ENCODE results near the gene SF1. TPM values are rescaled to one million over a fixed set of nuclear protein-coding genes. Genes with fewer than 3 reads are reported as not detected.
A peak's percentile ranks its signal among the peaks of the same experiment; 100 is the strongest.

SF1 gene
- total RNA-seq, 1 experiment from 2014 or later = 285 TPM

DNA sequence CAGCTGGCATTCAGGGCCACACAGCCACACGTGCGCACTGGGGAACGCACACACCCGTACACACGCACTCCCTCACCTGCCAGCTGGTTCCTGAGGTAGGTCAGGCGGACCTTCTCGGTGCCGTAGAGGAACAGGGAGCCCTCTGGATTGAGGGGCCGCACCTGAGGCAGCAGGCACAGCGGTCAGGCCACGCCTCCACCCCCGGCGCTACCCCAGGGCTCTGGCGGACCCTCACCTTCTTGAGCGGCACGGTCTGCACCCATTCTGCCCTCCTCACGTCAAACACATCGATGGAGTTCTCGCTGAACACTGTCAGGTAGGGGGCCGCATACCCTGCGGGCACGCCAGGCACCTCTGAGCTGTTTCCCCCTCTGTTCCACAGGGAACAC is 49.1 kb upstream of the SF1 start (continued):
- TF ChIP-seq, protein P1, sequence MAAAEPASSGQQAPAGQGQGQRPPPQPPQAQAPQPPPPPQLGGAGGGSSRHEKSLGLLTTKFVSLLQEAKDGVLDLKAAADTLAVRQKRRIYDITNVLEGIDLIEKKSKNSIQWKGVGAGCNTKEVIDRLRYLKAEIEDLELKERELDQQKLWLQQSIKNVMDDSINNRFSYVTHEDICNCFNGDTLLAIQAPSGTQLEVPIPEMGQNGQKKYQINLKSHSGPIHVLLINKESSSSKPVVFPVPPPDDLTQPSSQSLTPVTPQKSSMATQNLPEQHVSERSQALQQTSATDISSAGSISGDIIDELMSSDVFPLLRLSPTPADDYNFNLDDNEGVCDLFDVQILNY (CRISPR knock-in tag; IDR thresholded peaks at IDR 0.05) = no peak
- TF ChIP-seq FOXJ3 (CRISPR knock-in tag; IDR thresholded peaks at IDR 0.05; ENCODE audit: borderline replicate concordance) (no peak), NFATC4 (CRISPR knock-in tag; IDR thresholded peaks at IDR 0.05) (no peak), FOXK1 (CRISPR knock-in tag; IDR thresholded peaks at IDR 0.05) (no peak)

DNA sequence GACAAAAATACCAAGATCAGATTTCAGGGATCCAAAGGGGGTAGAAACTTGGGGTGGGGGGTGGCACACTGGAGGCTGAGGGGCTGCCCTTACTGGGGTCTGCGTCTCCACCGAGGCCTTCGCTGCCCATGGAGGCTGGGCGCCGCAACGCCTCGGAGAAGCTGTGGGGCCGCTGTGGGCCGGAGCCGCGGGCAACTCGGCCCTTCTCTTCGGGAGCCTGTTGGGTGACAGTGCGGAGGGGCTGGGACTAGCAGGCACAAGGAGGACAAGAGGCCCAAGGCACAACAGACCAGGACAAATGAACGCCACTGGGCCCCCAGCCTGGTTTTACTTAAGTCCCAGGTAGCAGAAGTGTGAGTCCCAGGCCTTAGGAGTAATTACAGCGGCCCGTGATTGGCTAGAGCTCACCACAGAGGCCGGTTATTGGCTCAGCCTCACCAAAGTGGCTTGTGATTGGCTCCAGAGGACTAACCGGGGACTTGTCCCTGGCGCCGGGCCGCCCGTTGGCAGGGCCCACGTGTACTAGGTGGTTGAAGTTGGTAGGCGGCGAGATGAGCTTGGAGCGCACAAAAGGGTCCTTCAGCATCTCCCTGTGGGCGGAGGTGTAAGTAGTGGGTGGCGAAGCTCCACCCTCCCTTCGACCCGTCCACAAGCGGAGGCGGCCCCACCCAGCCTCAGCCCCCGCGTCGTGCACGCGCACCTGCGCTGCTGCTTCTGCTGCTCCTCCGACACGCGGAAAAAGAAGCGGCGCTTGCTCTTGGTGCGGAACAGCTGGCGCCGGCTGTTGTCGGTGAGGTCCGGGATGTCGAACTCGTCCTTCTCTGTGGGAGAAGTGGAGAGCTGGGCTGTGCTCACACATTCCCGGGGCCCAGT is 48.5 kb upstream of the SF1 start:
- no peaks in the 10 kb centered on the region for H3K4me1 Mint-ChIP-seq
- DNase-seq (ENCODE audit: low spot score) (no peak), ATAC-seq (peak; percentile 94)
- no peak overlapping the region for H3K27ac Mint-ChIP-seq
- H3K27me3 Mint-ChIP-seq (ENCODE audit: low read depth) = no peaks in the 10 kb centered on the region
- H3K4me3 Mint-ChIP-seq = no peak overlapping the region
- TF ChIP-seq, protein P2, sequence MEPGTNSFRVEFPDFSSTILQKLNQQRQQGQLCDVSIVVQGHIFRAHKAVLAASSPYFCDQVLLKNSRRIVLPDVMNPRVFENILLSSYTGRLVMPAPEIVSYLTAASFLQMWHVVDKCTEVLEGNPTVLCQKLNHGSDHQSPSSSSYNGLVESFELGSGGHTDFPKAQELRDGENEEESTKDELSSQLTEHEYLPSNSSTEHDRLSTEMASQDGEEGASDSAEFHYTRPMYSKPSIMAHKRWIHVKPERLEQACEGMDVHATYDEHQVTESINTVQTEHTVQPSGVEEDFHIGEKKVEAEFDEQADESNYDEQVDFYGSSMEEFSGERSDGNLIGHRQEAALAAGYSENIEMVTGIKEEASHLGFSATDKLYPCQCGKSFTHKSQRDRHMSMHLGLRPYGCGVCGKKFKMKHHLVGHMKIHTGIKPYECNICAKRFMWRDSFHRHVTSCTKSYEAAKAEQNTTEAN (CRISPR knock-in tag; IDR thresholded peaks at IDR 0.05) = no peak
- TF ChIP-seq NFYB (CRISPR knock-in tag; conservative IDR thresholded peaks at IDR 0.05; ENCODE audit: low read depth) = peak; percentile 75
- ChIA-PET CTCF (interaction anchor here (1.0 to 1.8 kb wide), 5 partner anchors 16 to 138 kb away, joined by 3 to 5 read pairs (median 4); partner anchors contain the start of gene MAP4K2), POLR2A (no interaction called here)
- H3K36me3 Mint-ChIP-seq = peaks cover 8% of the 10 kb centered on the region; the same call in 1 of the 2 replicates
- no peaks in the 10 kb centered on the region for H3K9me3 Mint-ChIP-seq

DNA sequence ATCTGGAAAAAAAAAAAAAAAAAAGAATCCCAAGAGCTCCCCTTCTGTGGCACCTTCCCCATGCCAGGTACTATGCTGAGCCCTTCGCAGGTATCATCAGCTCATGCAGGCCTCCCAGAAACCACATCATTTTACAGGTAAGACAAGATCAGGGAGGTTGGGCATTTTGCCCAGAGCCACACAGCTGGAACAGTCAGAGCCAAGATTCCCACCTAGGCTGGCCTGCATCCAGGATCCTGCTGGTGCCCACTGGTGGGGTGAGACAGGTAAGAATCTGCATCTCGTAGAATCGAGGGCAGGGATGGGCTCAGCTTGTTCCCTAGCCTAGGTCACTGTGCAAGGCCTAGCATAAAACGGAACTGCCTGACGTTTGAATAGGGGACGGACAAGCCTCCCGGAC is 47.7 kb upstream of the SF1 start:
- H3K4me3 Mint-ChIP-seq = no peak overlapping the region
- H3K9me3 Mint-ChIP-seq = no peaks in the 10 kb centered on the region
- POLR2A ChIA-PET = no interaction called here
- no peak overlapping the region for H3K27ac Mint-ChIP-seq
- CTCF ChIA-PET = interaction anchor here (1.0 to 1.8 kb wide), 4 partner anchors 22 to 38 kb away, joined by 3 to 5 read pairs (median 4); partner anchors contain the start of gene MAP4K2
- DNase-seq (ENCODE audit: low spot score) (no peak), ATAC-seq (no peak)
- no peaks in the 10 kb centered on the region for H3K27me3 Mint-ChIP-seq (ENCODE audit: low read depth)
- no peaks in the 10 kb centered on the region for H3K4me1 Mint-ChIP-seq
- H3K36me3 Mint-ChIP-seq = peaks cover 8% of the 10 kb centered on the region; the same call in 1 of the 2 replicates
- TF ChIP-seq, protein P3, sequence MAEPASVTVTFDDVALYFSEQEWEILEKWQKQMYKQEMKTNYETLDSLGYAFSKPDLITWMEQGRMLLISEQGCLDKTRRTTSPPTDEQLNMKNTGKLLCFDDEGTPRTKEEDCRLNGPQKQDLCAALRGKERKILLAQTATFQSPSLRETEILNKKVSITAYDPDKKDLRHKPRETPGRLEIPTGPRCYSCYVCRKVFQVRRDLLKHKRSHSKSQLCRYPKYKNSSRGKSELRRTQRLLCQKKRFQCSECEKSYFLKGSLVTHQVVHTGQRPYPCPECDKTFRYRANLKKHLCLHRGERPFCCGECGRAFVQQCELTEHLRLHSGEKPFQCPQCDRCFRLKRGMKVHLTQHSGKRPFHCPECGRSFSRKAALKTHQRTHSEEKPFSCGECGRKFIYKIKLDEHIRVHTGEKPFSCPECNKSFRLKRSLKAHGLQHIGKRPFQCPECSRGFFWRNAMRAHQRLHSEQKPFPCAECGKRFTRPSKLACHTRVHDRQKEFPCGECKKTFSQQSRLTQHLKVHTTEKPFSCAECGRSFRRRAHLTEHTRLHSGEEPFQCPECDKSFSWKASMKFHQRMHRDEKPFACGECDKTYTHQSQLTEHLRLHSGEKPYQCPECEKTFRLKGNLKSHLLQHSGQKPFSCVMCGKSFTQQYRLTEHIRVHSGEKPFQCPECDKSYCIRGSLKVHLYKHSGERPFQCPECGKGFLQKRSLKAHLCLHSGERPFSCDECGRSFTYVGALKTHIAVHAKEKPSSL (CRISPR knock-in tag; conservative IDR thresholded peaks at IDR 0.05) = no peak
- TF ChIP-seq ZNF232 (CRISPR knock-in tag; IDR thresholded peaks at IDR 0.05) = no peak
- TF ChIP-seq, protein P4, sequence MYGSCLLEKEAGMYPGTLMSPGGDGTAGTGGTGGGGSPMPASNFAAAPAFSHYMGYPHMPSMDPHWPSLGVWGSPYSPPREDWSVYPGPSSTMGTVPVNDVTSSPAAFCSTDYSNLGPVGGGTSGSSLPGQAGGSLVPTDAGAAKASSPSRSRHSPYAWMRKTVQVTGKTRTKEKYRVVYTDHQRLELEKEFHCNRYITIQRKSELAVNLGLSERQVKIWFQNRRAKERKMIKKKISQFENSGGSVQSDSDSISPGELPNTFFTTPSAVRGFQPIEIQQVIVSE (CRISPR knock-in tag; IDR thresholded peaks at IDR 0.05; ENCODE audit: borderline replicate concordance) = no peak
- no peak for TF ChIP-seq FOXP1 (CRISPR knock-in tag; IDR thresholded peaks at IDR 0.05; ENCODE audit: borderline replicate concordance)
- no peak for TF ChIP-seq TEAD1 (CRISPR knock-in tag; IDR thresholded peaks at IDR 0.05)
- no peak for TF ChIP-seq ZBTB21 (CRISPR knock-in tag; IDR thresholded peaks at IDR 0.05; ENCODE audit: borderline replicate concordance)
- TF ChIP-seq NR1H2 (CRISPR knock-in tag; IDR thresholded peaks at IDR 0.05) = no peak
- TF ChIP-seq ZNF423 (CRISPR knock-in tag; IDR thresholded peaks at IDR 0.05) = no peak
- TF ChIP-seq, protein P5, sequence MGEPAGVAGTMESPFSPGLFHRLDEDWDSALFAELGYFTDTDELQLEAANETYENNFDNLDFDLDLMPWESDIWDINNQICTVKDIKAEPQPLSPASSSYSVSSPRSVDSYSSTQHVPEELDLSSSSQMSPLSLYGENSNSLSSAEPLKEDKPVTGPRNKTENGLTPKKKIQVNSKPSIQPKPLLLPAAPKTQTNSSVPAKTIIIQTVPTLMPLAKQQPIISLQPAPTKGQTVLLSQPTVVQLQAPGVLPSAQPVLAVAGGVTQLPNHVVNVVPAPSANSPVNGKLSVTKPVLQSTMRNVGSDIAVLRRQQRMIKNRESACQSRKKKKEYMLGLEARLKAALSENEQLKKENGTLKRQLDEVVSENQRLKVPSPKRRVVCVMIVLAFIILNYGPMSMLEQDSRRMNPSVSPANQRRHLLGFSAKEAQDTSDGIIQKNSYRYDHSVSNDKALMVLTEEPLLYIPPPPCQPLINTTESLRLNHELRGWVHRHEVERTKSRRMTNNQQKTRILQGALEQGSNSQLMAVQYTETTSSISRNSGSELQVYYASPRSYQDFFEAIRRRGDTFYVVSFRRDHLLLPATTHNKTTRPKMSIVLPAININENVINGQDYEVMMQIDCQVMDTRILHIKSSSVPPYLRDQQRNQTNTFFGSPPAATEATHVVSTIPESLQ (CRISPR knock-in tag; IDR thresholded peaks at IDR 0.05) = no peak
- TF ChIP-seq CREB1 (CRISPR knock-in tag; IDR thresholded peaks at IDR 0.05) = no peak
- TF ChIP-seq, protein P6, sequence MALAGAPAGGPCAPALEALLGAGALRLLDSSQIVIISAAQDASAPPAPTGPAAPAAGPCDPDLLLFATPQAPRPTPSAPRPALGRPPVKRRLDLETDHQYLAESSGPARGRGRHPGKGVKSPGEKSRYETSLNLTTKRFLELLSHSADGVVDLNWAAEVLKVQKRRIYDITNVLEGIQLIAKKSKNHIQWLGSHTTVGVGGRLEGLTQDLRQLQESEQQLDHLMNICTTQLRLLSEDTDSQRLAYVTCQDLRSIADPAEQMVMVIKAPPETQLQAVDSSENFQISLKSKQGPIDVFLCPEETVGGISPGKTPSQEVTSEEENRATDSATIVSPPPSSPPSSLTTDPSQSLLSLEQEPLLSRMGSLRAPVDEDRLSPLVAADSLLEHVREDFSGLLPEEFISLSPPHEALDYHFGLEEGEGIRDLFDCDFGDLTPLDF (CRISPR knock-in tag; IDR thresholded peaks at IDR 0.05) = no peak
- no peak for TF ChIP-seq RELA (CRISPR knock-in tag; IDR thresholded peaks at IDR 0.05; ENCODE audit: borderline replicate concordance)
- no peak for TF ChIP-seq JAZF1 (CRISPR knock-in tag; IDR thresholded peaks at IDR 0.05)
- TF ChIP-seq, protein P7, sequence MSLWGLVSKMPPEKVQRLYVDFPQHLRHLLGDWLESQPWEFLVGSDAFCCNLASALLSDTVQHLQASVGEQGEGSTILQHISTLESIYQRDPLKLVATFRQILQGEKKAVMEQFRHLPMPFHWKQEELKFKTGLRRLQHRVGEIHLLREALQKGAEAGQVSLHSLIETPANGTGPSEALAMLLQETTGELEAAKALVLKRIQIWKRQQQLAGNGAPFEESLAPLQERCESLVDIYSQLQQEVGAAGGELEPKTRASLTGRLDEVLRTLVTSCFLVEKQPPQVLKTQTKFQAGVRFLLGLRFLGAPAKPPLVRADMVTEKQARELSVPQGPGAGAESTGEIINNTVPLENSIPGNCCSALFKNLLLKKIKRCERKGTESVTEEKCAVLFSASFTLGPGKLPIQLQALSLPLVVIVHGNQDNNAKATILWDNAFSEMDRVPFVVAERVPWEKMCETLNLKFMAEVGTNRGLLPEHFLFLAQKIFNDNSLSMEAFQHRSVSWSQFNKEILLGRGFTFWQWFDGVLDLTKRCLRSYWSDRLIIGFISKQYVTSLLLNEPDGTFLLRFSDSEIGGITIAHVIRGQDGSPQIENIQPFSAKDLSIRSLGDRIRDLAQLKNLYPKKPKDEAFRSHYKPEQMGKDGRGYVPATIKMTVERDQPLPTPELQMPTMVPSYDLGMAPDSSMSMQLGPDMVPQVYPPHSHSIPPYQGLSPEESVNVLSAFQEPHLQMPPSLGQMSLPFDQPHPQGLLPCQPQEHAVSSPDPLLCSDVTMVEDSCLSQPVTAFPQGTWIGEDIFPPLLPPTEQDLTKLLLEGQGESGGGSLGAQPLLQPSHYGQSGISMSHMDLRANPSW (CRISPR knock-in tag; conservative IDR thresholded peaks at IDR 0.05; ENCODE audit: low read depth) = no peak
- TF ChIP-seq ETV6 (CRISPR knock-in tag; IDR thresholded peaks at IDR 0.05) = no peak
- no peak for TF ChIP-seq JUN (CRISPR knock-in tag; IDR thresholded peaks at IDR 0.05)
